ENCODE results near the gene SLC12A6.
"Not testable (repeated sequence)": the region's sequence is repeated elsewhere in the genome, so short reads cannot be mapped to it uniquely, and the experiment has no call there.

SLC12A6 gene

DNA sequence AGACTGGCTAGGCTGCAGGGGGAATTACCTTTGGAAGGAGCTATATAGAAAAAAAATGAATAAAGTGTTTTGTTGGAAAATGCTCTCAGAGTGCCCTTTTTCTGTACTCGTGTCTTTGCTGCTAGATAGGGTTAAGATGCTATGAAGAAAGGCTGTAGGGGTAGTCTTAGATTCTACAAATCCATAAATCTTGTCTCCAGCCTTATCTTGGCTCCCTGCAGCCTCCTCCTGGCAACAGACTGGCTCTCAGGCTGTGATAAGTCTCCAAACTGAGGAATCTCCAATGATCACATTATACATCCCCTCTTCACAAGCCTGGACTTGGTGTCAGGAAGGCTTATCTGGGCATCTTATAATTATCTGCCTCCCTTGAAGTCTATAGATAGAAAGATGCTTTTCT lies 20.1 kb upstream of the SLC12A6 start:
- no peak for DNase-seq (ENCODE audit: low read depth)

- no peak for DNase-seq (ENCODE audit: low read depth)
Measured at GRCh38 chr15:34355241-34355640, 17.7 kb upstream of the SLC12A6 start.

DNA sequence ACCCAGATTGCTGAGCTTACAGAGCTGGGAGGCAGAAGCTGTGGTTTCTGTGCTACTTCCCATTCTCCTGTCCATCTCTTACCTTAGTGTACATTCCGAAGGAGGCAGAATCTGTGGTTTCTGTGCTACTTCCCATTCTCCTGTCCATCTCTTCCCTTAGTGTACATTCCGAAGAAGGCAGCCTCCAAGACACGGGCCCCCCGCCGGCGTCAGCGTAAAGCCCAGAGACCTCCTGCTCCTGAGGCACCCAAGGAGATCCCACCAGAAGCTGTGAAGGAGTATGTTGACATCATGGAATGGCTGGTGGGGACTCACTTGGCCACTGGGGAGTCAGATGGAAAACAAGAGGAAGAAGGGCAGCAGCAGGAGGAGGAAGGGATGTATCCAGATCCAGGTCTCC lies 16.7 kb upstream of the SLC12A6 start:
- DNase-seq (ENCODE audit: low read depth): no peak

DNA sequence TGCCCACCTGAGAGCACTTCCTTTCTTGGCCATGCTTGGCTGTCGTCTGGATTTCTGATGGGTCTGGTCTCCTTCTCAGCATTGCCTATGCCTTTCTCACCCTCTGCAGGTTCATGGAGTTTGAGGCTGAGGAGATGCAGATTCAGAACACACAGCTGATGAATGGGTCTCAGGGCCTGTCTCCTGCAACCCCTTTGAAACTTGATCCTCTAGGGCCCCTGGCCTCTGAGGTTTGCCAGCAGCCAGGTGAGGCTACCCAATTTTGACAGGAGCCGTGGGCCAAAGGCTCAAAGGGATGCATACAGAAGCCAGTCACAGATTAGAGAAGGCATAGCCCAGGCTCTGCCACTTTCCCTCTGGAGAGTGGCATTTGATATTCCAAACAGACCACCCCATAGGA lies 16.0 kb upstream of the SLC12A6 start:
- no peak for DNase-seq (ENCODE audit: low read depth)

DNA sequence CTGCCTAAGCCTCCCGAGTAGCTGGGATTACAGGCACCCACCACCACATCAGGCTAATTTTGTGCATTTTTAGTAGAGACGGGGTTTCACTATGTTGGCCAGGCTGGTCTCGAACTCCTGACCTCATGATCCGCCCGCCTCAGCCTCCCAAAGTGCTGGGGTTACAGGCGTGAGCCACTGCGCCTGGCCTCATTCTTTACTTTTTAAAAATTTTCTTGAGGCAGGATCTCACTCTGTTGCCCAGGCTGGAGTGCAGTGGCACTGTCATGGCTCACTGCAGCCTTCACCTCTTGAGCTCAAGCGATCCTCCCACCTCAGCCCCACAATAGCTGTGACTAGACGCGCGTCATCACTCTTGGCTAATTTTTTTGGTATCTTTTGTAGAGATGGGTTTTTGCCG lies 15.4 kb upstream of the SLC12A6 start:
- not testable (repeated sequence) for DNase-seq (ENCODE audit: low read depth)

GRCh38 chr15:34349769-34350168 lies 12.2 kb upstream of the SLC12A6 start:
- no peak for DNase-seq (ENCODE audit: low read depth)

DNA sequence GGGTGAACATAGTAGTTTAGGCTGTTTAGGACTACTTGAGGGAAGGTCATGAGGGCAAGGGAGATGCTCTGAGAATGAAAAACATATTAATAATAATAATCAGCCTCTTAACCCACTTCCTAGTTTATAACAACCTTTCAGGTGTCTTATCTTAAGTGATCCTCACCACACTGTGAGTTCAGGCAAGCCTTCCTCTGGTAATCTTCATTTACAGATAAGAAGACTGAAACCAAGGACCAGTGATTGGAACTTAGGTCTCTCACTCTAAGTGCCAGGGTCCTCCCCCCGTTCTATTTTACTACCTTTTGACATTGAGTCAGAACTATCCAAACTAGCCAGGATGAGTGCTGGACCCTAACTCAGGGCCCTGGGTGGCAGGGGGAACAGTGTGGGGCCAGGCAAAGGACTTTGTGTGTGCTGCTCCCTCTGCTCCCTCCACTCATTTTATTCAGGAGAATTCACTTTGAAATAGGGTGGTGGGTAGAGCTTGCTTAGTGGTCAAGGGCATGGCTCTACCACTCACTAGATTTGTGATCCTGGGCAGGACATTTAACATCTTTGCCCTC lies 11.2 kb upstream of the SLC12A6 start:
- no peak for DNase-seq (ENCODE audit: low read depth)

GRCh38 chr15:34347951-34348638 lies 10.5 kb upstream of the SLC12A6 start:
- no peak for DNase-seq (ENCODE audit: low read depth)

- peak; percentile 94 for DNase-seq (ENCODE audit: low read depth)
Measured at GRCh38 chr15:34342737-34343575, 5.4 kb upstream of the SLC12A6 start, which contains the start of the genes NOP10 and NUTM1. NOP10 (minus strand) TSS chr15:34343136; CDS start chr15:34343073, 63 bp downstream. NUTM1 (plus strand) TSS chr15:34343315; CDS start chr15:34343697, 382 bp downstream.

GRCh38 chr15:34342213-34342736 lies 4.7 kb upstream of the SLC12A6 start:
- DNase-seq (ENCODE audit: low read depth): not testable (repeated sequence)

DNA sequence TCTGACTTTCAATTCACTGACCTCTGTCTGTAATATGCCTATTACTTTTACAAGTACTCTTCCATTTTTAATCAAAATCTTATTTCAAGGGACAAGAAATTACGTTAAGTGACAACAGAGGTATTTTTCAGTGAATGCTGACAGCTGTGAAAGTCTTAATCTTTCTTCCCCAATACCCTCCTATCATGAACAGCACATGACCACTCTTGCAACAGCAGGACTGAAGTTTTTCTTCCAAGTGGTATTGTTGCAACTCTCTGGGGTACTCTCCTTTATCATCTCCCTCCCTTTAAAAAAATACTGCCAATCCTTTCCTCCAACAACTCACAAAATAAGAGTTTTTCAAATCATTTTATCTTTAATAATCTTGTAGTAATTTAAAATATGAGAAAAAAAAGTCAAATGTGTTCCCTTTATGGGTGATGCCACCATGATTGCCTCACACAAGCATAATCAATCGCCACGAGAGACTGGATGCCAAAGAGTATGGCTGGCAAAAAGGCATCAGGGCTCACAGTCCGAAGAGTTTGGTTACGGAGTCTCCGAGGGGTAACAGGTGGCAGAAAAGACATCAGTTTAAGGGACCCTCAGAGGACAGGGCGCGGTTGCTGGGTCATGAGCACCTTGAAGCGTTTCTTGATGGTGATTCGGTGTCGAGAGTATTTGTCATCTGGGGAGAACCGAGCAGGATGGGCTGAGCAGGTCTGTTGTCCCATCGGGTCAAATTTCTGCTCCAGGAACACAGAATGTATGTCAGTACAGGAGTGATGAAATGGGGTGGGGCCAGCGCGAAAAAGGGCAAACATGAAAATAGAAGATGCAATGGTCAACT lies 4.0 kb upstream of the SLC12A6 start:
- DNase-seq (ENCODE audit: low read depth): no peak

DNA sequence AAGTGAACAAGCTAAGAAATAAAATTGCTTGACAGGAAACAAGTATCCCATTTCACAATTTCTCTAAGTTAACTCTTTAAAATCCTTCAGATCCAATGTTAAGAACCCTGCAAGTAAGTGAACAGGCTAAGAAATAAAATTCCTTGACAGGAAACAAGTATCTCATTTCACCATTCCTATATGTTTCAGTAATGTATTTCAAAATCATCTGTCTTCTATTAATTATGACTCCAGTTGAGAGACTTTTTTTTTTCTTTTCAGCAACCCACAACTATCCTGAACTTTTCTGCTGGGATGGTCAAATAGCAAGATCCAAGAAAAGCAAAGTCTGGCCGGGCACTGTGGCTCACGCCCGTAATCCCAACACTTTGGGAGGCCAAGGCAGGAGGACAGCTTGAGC lies 2.4 kb upstream of the SLC12A6 start:
- no peak for DNase-seq (ENCODE audit: low read depth)

DNA sequence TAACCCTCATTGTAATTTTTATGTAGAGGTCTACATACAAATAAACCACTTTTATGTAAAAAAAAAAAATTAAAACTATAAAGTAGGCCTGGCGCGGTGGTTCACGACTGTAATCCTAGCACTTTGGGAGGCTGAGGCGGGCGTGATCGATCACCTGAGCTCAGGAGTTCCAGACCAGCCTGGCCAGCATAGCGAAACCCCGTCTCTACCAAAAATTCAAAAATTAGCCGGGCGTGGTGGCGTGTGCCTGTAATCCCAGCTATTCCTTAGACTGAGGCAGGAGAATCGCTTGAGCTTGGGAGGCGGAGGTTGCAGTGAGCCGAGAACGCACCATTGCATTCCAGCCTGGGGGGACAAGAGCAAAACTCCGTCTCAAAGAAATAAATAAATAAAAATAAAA lies 766 bp upstream of the SLC12A6 start:
- no peak for DNase-seq (ENCODE audit: low read depth)

DNA sequence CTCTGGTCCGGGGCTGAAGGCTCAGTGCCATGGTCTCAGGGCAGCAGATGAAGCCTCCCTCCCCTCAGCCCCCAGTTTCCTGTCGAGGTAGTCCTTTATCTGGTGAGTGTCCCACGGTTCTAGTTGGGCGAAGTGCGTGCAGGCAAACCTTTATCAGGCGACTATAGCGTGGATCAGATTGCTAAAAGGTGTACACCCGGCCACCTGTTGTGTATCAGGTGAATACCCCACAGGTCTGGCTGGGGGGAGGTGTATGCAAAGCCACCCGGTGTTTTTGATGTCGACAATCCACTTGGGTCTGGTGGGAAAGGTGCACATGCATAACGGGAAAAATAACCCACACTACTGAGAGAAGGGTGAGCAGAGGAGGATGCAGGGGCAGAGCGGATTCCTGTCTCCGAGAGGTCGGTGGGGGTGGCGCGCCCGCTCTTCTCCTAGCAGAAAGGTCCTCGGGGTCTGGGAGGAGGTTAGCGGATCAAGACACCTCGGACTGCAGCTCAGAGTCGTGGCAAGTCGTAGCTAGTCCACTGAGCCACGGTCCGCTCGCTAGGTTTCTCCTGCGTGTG lies 507 bp downstream of the SLC12A6 start:
- DNase-seq (ENCODE audit: low read depth): no peak

DNA sequence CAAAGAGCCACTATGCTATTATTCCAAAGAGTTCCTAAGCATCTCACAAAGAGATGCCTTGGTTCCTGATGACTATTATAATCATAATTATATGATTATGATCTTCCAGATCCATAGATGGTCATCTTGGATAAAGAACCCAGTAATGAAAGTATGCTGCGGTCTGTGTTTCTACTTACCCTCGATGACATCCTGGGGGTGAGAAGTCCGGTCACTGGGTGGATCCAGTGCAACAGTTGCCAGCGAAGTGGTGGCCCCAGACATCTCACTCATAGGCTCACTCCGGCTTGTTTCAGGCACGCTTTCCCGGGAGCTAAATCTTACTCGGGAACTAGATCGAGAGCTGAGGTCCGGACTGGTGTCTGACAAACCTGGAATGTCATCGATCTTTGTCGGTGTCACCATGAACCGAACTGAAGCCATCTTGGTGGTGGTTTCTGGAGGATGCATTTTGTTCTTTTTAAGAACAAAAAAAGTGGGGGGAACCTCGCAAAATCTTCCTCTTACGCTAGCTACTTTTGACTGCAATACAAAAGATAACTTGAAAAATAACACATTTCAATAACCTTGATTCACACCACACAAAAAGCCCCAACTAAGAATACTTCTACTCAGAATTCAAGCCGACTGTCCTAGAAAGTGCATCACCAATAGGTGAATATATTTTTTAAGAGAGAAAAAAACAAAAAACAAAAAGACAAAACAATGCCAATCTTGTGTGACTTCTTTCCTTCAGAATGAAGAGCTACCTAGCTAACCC lies 1.2 kb downstream of the SLC12A6 start:
- DNase-seq (ENCODE audit: low read depth): no peak

DNA sequence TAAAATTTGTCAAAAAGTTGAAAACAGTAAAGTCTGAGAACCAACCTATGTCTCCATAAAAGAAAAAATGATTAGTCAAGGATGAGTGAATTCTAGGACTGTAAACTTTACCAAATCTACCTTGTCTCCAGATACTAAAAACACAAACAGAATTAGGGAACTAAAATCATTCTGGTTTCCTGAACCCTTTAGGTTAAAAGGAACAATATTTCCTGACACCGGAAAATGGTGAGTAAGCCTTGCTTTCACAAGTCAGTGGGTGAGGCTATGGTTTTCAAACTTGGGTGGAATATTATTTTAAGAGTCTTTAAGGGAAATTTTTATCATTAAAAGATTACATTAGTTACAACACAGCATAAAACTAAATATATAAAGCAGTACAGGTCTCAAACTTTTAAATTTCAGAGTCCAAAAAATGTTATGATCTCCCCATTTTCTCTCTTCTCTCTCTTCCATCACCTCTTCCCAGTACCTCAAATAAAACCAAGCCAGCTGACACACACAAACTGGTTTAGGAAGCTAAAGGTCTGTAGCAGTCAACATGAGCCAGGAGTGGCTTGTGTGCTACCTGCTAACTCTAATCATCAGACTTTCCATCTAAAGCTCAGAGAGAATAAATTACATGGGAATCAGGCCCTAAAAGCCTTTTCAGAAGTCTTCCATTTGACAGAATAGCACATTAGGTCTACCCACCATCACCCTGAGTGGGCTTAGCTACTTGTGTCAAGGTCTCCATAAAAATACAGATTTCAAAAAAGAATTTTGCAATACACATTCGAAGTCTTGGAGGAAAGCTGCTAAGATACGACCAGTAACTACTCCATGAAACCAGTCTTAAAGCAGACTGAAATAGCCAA lies 2.2 kb downstream of the SLC12A6 start:
- peak; percentile 42 for DNase-seq (ENCODE audit: low read depth)

- DNase-seq (ENCODE audit: low read depth): no peak
Measured at GRCh38 chr15:34334672-34335071, 2.9 kb downstream of the SLC12A6 start.

GRCh38 chr15:34332553-34333120 lies 4.9 kb downstream of the SLC12A6 start:
- no peak for DNase-seq (ENCODE audit: low read depth)

GRCh38 chr15:34331809-34332208 lies 5.8 kb downstream of the SLC12A6 start:
- DNase-seq (ENCODE audit: low read depth): peak; percentile 51

Data from iris pigment epithelial cell (primary cell).